ENCODE results near the gene BRSK1. TPM values are rescaled to one million over a fixed set of nuclear protein-coding genes. Genes with fewer than 3 reads are reported as not detected.

The BRSK1 gene
- total and polyA plus RNA-seq, 7 donors: 0.14 to 1.1 (median 0.77) TPM

DNA sequence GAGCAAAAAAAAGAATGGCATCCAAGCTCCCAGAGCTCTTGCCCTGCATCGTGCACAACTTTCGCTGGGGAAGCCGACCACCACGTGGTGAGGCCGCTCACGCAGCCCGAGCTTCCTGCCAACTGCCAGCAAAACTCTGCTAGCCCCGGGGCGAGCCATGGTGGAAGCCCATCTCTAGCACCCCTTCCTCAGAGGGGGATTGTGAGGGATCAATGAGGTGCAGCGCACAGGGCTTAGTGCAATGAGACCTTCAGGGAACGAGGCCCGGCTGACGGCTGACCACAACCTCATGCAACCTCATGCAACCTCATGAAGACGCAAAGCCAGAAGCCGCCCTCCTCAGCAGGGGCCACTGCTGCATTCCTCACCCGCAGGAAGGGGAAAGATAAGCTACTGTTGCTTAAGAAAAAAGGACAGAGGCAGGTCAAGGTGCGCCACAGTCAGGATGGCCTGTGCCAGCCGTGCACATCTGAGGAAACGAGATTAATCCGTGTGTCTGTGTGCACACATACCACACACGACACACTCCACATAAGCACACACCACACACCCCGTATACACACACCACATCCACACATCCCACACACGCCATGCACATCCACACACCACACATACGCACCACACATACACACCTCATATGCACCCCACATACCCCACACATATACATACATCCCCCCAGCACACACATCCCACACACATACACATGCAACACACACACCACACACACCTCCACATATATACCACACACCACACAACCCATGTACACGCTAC is 13.4 kb upstream of the BRSK1 start:
- ATAC-seq (no peak), DNase-seq (no peak)
- Histone ChIP-seq H3K36me3 (ENCODE audit: insufficient read depth in 1 of 2, low read depth in 1 of 2) (peaks cover 8 to 52% of the 10 kb centered on the region in 2 donors), H3K4me1 (no peaks in the 10 kb centered on the region), H3K9me3 (no peaks in the 10 kb centered on the region), H3K27ac (no peak overlapping the region), H3K27me3 (ENCODE audit: insufficient read depth in 3 of 3, low read length in 2 of 3) (no peaks in the 10 kb centered on the region), H3K4me3 (no peak overlapping the region)
- intact Hi-C loops (cut with DNase I): no loop called here
- 90 to 93% (median 92%) methylated on average over 25 of the region's 25 CpGs for WGBS, 3 donors
- TF ChIP-seq, protein P1, sequence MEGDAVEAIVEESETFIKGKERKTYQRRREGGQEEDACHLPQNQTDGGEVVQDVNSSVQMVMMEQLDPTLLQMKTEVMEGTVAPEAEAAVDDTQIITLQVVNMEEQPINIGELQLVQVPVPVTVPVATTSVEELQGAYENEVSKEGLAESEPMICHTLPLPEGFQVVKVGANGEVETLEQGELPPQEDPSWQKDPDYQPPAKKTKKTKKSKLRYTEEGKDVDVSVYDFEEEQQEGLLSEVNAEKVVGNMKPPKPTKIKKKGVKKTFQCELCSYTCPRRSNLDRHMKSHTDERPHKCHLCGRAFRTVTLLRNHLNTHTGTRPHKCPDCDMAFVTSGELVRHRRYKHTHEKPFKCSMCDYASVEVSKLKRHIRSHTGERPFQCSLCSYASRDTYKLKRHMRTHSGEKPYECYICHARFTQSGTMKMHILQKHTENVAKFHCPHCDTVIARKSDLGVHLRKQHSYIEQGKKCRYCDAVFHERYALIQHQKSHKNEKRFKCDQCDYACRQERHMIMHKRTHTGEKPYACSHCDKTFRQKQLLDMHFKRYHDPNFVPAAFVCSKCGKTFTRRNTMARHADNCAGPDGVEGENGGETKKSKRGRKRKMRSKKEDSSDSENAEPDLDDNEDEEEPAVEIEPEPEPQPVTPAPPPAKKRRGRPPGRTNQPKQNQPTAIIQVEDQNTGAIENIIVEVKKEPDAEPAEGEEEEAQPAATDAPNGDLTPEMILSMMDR (IDR thresholded peaks at IDR 0.05): no peak

DNA sequence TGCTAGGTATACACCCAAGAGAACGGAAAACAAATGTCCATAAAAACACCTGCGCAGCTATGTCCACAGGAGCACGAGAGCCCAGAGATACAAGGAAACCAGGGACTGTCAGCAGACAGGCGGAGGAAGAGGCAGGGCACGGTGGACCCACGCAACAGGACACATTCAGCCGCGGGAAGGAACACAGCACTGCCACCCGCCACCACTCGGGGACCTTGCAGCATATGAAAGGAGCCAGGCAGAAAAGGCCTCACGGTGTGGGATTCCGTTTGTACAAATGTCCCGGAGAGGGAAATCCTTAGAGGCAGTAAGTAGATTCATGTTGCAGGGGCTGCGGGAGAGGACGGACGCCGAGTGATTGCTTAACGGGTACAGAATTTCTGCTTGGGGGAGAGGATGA is 11.7 kb upstream of the BRSK1 start:
- TF ChIP-seq, protein P1 (IDR thresholded peaks at IDR 0.05): no peak
- Histone ChIP-seq H3K4me1 (no peaks in the 10 kb centered on the region), H3K27me3 (ENCODE audit: insufficient read depth in 3 of 3, low read length in 2 of 3) (no peaks in the 10 kb centered on the region), H3K9me3 (no peaks in the 10 kb centered on the region), H3K36me3 (ENCODE audit: insufficient read depth in 1 of 2, low read depth in 1 of 2) (peaks cover 8 to 67% of the 10 kb centered on the region in 2 donors), H3K4me3 (no peak overlapping the region), H3K27ac (no peak overlapping the region)
- no peak for ATAC-seq
- 93 to 94% (median 93%) methylated on average over 18 of the region's 18 CpGs for WGBS, 3 donors
- intact Hi-C loops (cut with DNase I): no loop called here
- no peak for DNase-seq

DNA sequence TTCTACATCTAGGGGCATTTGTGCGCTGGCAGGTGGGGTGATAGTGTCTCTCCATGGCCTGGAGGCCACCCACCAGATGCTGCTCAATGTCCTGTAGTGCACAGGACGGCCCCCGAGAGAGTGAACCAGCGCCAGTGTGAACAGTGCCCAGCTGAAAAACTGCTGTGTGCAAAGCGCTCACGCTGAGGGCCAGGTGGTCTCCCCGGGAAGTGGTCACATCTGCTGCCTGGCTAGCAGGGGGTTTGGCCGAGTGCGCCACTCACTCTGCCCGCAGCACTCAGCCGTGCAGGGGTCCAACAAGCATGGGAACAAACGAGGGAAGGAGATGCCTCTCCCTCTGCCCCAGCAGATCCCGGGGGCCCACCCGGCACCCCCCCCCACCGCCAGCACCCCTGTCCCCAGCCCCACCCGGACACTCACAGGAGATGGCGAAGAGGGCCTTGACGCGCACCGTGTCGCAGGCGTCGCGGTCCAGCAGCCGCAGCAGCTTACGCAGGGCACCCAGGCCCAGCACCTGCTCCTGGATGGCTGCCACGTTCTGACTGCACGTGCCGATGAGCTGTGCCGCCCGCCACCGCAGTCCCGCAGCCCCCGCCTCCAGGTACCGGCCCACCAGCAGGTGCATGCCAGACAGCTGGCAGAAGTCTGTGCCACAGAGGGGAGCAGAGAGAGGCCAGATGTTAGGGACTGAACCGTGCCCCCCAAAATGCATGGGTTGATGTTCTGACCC is 9.7 kb upstream of the BRSK1 start:
- TF ChIP-seq, protein P1 (IDR thresholded peaks at IDR 0.05): no peak
- no peak for ATAC-seq
- no peak for DNase-seq
- intact Hi-C loops (cut with DNase I): no loop called here
- H3K9me3 ChIP-seq: no peaks in the 10 kb centered on the region
- H3K36me3 ChIP-seq (ENCODE audit: insufficient read depth in 1 of 2, low read depth in 1 of 2): peaks cover 8 to 79% of the 10 kb centered on the region in 2 donors
- no peak overlapping the region for H3K27ac ChIP-seq
- no peaks in the 10 kb centered on the region for H3K27me3 ChIP-seq (ENCODE audit: insufficient read depth in 3 of 3, low read length in 2 of 3)
- H3K4me3 ChIP-seq: no peak overlapping the region
- WGBS, 3 donors: 87 to 88% (median 87%) methylated on average over 34 to 36 of the region's 36 CpGs
- peaks cover 3% of the 10 kb centered on the region for H3K4me1 ChIP-seq

DNA sequence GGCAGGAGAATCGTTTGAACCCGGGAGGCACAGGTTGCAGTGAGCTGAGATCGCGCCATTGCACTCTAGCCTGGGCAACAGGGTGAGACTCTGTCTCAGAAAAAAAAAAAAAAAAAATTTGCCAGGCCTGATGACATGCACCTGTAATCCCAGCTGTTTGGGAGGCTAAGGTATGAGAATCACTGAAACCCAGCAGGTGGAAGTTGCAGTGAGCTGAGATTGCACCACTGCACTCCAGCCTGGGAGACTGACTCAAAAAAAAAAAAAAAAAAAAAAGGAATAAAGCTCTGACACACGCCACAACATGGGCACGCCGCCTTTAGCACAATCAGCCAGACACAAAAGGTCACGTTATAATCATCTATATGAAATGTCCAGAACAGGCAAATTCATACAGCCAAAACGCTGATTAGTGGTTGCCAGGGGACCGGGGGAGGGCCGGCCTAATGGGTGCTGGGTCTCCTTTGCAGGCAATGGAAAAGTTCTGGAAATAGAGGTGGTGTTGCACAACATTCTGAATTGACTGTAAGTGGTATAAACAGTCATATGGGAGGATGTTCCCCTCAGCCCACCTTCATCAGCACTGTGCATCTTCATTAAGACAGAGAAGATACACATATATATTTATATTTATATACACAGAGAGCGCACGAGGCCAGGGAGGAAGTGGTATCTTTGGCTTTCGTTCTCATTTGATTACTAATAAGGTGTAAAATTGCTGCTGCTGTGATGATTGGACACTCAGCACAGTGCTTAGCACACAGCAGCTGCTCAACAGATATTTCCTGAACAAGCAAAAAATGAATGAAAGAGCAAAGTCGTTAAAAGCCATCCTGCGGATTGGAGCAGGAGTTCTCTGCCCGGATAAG is 7.7 kb upstream of the BRSK1 start:
- WGBS, 3 donors: 75 to 78% (median 77%) methylated on average over 17 of the region's 17 CpGs
- Histone ChIP-seq H3K4me3 (no peak overlapping the region), H3K27me3 (ENCODE audit: insufficient read depth in 3 of 3, low read length in 2 of 3) (no peaks in the 10 kb centered on the region), H3K27ac (no peak overlapping the region), H3K4me1 (peaks cover 5% of the 10 kb centered on the region), H3K36me3 (ENCODE audit: insufficient read depth in 1 of 2, low read depth in 1 of 2) (peaks cover 5 to 67% of the 10 kb centered on the region in 2 donors), H3K9me3 (no peaks in the 10 kb centered on the region)
- ATAC-seq (no peak), DNase-seq (no peak)
- TF ChIP-seq, protein P1 (IDR thresholded peaks at IDR 0.05): no peak
- intact Hi-C loops (cut with DNase I): no loop called here
